Breast epithelium (tissue), 3 donors: Measurements from ENCODE around the gene DNAJB8.

Experiments
- POLR2A ChIP-seq: fragments of 450-650 bp; IDR thresholded peaks from one replicate; pipeline ENCODE4 v1.6.1; 2016; ENCODE audit warnings: antibody characterized with exemption, mild to moderate bottlenecking, moderate library complexity
- POLR2AphosphoS5 ChIP-seq, 3 donors: sonication (generic); formaldehyde crosslinking; IDR thresholded peaks; one replicate each; pipeline ENCODE4 v1.6.1; 2017; ENCODE audit warnings: antibody characterized with exemption in 3 of 3
- TF ChIP-seq, protein P1 (sequence below), 3 donors: fragments of 450-650 bp; IDR thresholded peaks; one replicate each; pipeline ENCODE4 v1.5.1; 2016 to 2017; ENCODE audit warnings: antibody characterized with exemption in 3 of 3, mild to moderate bottlenecking in 3 of 3, moderate library complexity in 3 of 3

DNA sequence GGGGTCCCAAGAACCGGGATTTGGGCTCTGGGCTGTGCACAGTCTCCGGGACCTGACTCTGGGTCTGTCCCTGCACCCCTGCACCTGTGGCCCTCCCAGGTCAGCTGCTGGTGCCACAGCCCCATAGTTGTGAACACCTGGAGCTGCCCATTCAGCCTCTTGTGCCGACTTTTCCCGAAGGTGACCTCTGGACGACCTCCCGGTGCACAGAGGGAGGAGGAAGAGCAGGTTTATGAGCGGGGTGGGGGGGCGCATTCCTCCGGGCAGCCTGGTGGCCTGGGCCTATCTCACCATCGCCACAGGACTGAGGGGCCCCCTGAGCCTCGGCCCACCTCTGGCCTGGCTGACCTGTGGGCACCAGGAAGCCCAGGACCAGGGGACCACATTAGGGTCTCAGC, 45.3 kb downstream of the DNAJB8 start:
- TF ChIP-seq, protein P1, sequence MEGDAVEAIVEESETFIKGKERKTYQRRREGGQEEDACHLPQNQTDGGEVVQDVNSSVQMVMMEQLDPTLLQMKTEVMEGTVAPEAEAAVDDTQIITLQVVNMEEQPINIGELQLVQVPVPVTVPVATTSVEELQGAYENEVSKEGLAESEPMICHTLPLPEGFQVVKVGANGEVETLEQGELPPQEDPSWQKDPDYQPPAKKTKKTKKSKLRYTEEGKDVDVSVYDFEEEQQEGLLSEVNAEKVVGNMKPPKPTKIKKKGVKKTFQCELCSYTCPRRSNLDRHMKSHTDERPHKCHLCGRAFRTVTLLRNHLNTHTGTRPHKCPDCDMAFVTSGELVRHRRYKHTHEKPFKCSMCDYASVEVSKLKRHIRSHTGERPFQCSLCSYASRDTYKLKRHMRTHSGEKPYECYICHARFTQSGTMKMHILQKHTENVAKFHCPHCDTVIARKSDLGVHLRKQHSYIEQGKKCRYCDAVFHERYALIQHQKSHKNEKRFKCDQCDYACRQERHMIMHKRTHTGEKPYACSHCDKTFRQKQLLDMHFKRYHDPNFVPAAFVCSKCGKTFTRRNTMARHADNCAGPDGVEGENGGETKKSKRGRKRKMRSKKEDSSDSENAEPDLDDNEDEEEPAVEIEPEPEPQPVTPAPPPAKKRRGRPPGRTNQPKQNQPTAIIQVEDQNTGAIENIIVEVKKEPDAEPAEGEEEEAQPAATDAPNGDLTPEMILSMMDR (IDR thresholded peaks at IDR 0.05) = no peak
- TF ChIP-seq POLR2A (no peak), POLR2AphosphoS5 (IDR thresholded peaks at IDR 0.05) (no peak)
